ENCODE measurements around the gene GADL1.

DNA sequence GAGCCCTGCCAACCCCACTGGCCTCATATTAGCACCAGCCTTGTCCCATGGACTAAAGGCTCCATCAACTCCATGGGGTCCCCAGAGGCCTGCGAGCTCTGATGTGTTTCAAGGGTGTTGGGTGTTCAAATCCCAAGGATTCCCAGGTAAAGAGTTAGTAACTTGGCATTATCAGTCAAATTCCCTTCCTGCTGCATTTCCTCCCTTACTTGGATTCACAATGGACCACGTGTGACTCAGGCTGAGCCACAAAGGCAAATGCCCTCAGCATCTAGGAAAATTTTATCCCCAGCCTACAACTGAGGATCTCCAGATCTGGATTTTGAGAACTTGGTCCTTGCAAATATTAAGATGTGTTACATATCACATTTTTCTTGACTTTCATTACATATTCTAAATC lies 58.8 kb downstream of the GADL1 start:
- TF ChIP-seq, protein P1, sequence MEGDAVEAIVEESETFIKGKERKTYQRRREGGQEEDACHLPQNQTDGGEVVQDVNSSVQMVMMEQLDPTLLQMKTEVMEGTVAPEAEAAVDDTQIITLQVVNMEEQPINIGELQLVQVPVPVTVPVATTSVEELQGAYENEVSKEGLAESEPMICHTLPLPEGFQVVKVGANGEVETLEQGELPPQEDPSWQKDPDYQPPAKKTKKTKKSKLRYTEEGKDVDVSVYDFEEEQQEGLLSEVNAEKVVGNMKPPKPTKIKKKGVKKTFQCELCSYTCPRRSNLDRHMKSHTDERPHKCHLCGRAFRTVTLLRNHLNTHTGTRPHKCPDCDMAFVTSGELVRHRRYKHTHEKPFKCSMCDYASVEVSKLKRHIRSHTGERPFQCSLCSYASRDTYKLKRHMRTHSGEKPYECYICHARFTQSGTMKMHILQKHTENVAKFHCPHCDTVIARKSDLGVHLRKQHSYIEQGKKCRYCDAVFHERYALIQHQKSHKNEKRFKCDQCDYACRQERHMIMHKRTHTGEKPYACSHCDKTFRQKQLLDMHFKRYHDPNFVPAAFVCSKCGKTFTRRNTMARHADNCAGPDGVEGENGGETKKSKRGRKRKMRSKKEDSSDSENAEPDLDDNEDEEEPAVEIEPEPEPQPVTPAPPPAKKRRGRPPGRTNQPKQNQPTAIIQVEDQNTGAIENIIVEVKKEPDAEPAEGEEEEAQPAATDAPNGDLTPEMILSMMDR (IDR thresholded peaks at IDR 0.05; ENCODE audit: low read depth, low read length, poor library complexity, severe bottlenecking): no peak
- TF ChIP-seq EZH2phosphoT487 (IDR thresholded peaks at IDR 0.05; ENCODE audit: borderline replicate concordance, low read length): no peak

All from DOHH2 (cell line).